ENCODE data around the gene MYO3B.
"Not testable (repeated sequence)": the region's sequence is repeated elsewhere in the genome, so short reads cannot be mapped to it uniquely, and the experiment has no call there.

MYO3B gene

GRCh38 chr2:170241756-170242155, 63.8 kb downstream of the MYO3B start:
- DNase-seq = no peak

- no peak for DNase-seq
These were observed 65.3 kb downstream of the MYO3B start for GRCh38 chr2:170243118-170243837.

- no peak for DNase-seq
These were observed 66.0 kb downstream of the MYO3B start for GRCh38 chr2:170243898-170244297.

- no peak for DNase-seq
These were observed 66.6 kb downstream of the MYO3B start for GRCh38 chr2:170244555-170244954.

GRCh38 chr2:170245312-170245711, 67.4 kb downstream of the MYO3B start:
- no peak for DNase-seq

GRCh38 chr2:170247333-170247732, 69.4 kb downstream of the MYO3B start:
- DNase-seq = no peak

- no peak for DNase-seq
These were observed 70.0 kb downstream of the MYO3B start for GRCh38 chr2:170247882-170248393.

GRCh38 chr2:170248574-170249393, 70.8 kb downstream of the MYO3B start:
- DNase-seq = no peak

- DNase-seq = no peak
These were observed 71.8 kb downstream of the MYO3B start for GRCh38 chr2:170249761-170250160.

GRCh38 chr2:170250584-170250983, 72.6 kb downstream of the MYO3B start:
- DNase-seq = no peak

GRCh38 chr2:170252414-170252813, 74.5 kb downstream of the MYO3B start:
- DNase-seq = no peak

GRCh38 chr2:170253721-170254230, 75.8 kb downstream of the MYO3B start:
- no peak for DNase-seq

GRCh38 chr2:170254293-170254732, 76.4 kb downstream of the MYO3B start:
- DNase-seq = no peak

- no peak for DNase-seq
These were observed 77.2 kb downstream of the MYO3B start for GRCh38 chr2:170255137-170255536.

GRCh38 chr2:170255971-170256370, 78.0 kb downstream of the MYO3B start:
- no peak for DNase-seq

- no peak for DNase-seq
These were observed 80.4 kb downstream of the MYO3B start for GRCh38 chr2:170258382-170258781.

- no peak for DNase-seq
These were observed 82.2 kb downstream of the MYO3B start for GRCh38 chr2:170260188-170260587.

- DNase-seq = no peak
These were observed 83.6 kb downstream of the MYO3B start for GRCh38 chr2:170261566-170261965.

GRCh38 chr2:170262343-170262742, 84.4 kb downstream of the MYO3B start:
- DNase-seq = no peak

GRCh38 chr2:170262806-170263205, 84.9 kb downstream of the MYO3B start:
- no peak for DNase-seq

GRCh38 chr2:170263728-170264521, 86.0 kb downstream of the MYO3B start:
- not testable (repeated sequence) for DNase-seq

GRCh38 chr2:170264522-170264860, 86.5 kb downstream of the MYO3B start:
- DNase-seq = no peak

- DNase-seq = no peak
These were observed 86.9 kb downstream of the MYO3B start for GRCh38 chr2:170264865-170265264.

Measured in left hindlimb (tissue), 1 donor.